GM12865 (cell line): ENCODE results near the gene RBM15.

Experiments used
- DNase-seq: peaks from one replicate; pipeline ENCODE4 v3.0.0; 2010; ENCODE audit warnings: low read depth
- H3K4me3 ChIP-seq: 2 replicates; pipeline ENCODE4 v1.5.1; 2011; ENCODE audit warnings: mild to moderate bottlenecking, low read depth, low read length, control low read depth
- CTCF ChIP-seq: IDR thresholded peaks from 2 replicates; pipeline ENCODE4 v1.5.1; 2011; ENCODE audit warnings: low read length, control low read depth, low read depth, inconsistent platforms; ENCODE audit not compliant: insufficient read depth; ENCODE audit errors: missing control alignments

The RBM15 gene

GRCh38 chr1:110393691-110394492, 54.7 kb downstream of the RBM15 start:
- DNase-seq: no peak
- H3K4me3 ChIP-seq: no peak overlapping the region
- no peak for TF ChIP-seq CTCF

GRCh38 chr1:110394493-110394820, 55.3 kb downstream of the RBM15 start:
- DNase-seq: no peak
- no peak overlapping the region for H3K4me3 ChIP-seq
- no peak for TF ChIP-seq CTCF
